K562 (cell line): ENCODE results near the gene AKAIN1. TPM values are rescaled to one million over a fixed set of nuclear protein-coding genes. Genes with fewer than 3 reads are reported as not detected.

Source experiments
- ATAC-seq: fragments of 200-7000 bp; cut with Tn5 transposase; 3 replicates; pipeline ENCODE4 v1.9.1; 2020; ENCODE audit warnings: moderate library complexity
- BruUV-seq: library from RNA; stranded (reverse); fragments of 400-500 nt; replicated peaks from 2 replicates; lab custom pipeline; 2021; lab: Mats Ljungman, UMichigan
- CTCF ChIA-PET: fragments of 300-600 bp; formaldehyde crosslinking; extraction: SDS; loops from one replicate; lab custom pipeline; 2021; ENCODE audit warnings: low intra/inter-chr PET ratio; lab: Yijun Ruan, JAX
- POLR2A ChIA-PET: fragments of 300-600, 350-650 bp; sonication (Branson Sonifier 250); formaldehyde crosslinking; extraction: SDS; loops from one replicate; lab custom pipeline; 2021; ENCODE audit warnings: antibody characterized with exemption, inconsistent platforms; lab: Yijun Ruan, JAX
- DNase-seq, 4 experiments: peaks; one replicate each; pipeline versions ENCODE4 v3.0.0 to v3.0.0-alpha.2; 2011 to 2018; ENCODE audit warnings: low spot score in 3 of 4, mixed read lengths in 3 of 4; ENCODE audit errors: extremely low read depth in 1 of 4
- FAIRE-seq: peaks from 2 replicates; lab custom pipeline; 2011; peaks lifted over from hg19 to GRCh38; lab: Jason Lieb, UNC
- H2AFZ ChIP-seq: 2 replicates; pipeline ENCODE4 v1.6.0; 2011; ENCODE audit warnings: low read depth, low read length, control low read depth, inconsistent platforms
- H3K27ac ChIP-seq: fragments of 200-600 bp; 3 replicates; pipeline ENCODE4 v1.8.0; 2011; ENCODE audit warnings: low read depth, mild to moderate bottlenecking, control low read depth, inconsistent platforms, low read length, moderate library complexity, mixed read lengths; ENCODE audit errors: extremely low read depth
- H3K27me3 ChIP-seq, 2 experiments: fragments of 300-600 bp in 1 of 2; 2 replicates in 1 of 2; 3 replicates in 1 of 2; pipeline versions ENCODE4 v1.6.0 to v1.8.0; 2011; ENCODE audit warnings: inconsistent platforms in 2 of 2, low read length in 2 of 2, mild to moderate bottlenecking in 1 of 2, mixed read lengths in 1 of 2, moderate library complexity in 1 of 2; ENCODE audit not compliant: control insufficient read depth in 2 of 2, insufficient read depth in 2 of 2
- H3K36me3 ChIP-seq: fragments of 300-600 bp; 3 replicates; pipeline ENCODE4 v1.8.0; 2011; ENCODE audit warnings: mild to moderate bottlenecking, low read length, inconsistent platforms; ENCODE audit not compliant: control insufficient read depth, insufficient read depth
- H3K4me1 ChIP-seq, 2 experiments: fragments of 200-600 bp in 1 of 2; replicated peaks in 1 of 2; 2 replicates in 1 of 2; 3 replicates in 1 of 2; pipeline versions ENCODE4 v1.5.1 to v1.8.0; 2011; ENCODE audit warnings: inconsistent platforms in 2 of 2, low read length in 2 of 2, mild to moderate bottlenecking in 1 of 2, mixed read lengths in 1 of 2, moderate library complexity in 1 of 2; ENCODE audit not compliant: control insufficient read depth in 2 of 2, insufficient read depth in 2 of 2
- H3K4me2 ChIP-seq: 2 replicates; pipeline ENCODE4 v1.6.1; 2011; ENCODE audit warnings: low read length, control low read depth, inconsistent platforms, mixed read lengths; ENCODE audit not compliant: insufficient read depth
- H3K4me3 ChIP-seq: fragments of 200-600 bp; sonication (generic), shearing (Covaris generic); 2 replicates; pipeline ENCODE4 v1.5.1; 2016; ENCODE audit warnings: control low read depth, inconsistent platforms
- H3K79me2 ChIP-seq: fragments of 200-600 bp; 3 replicates; pipeline ENCODE4 v1.8.0; 2011; ENCODE audit warnings: low read length, inconsistent platforms; ENCODE audit not compliant: control insufficient read depth, insufficient read depth
- H3K9ac ChIP-seq, 2 experiments: 2 replicates each; pipeline versions ENCODE4 v1.6.0 to v1.6.1; 2011; ENCODE audit warnings: low read depth in 2 of 2, low read length in 2 of 2, control low read depth in 1 of 2, inconsistent platforms in 1 of 2, mild to moderate bottlenecking in 1 of 2, mixed read lengths in 1 of 2; ENCODE audit not compliant: insufficient read depth in 1 of 2
- H3K9me1 ChIP-seq: one replicate; pipeline ENCODE4 v1.6.0; 2011; ENCODE audit warnings: inconsistent platforms, mild to moderate bottlenecking, low read length, moderate library complexity; ENCODE audit not compliant: control insufficient read depth, insufficient read depth
- H3K9me3 ChIP-seq: replicated peaks from 2 replicates; pipeline ENCODE4 v1.5.1; 2011; ENCODE audit warnings: low read depth, low read length, inconsistent platforms; ENCODE audit not compliant: control insufficient read depth, insufficient read depth
- H4K20me1 ChIP-seq: replicated peaks from 2 replicates; pipeline ENCODE4 v1.6.1; 2011; ENCODE audit warnings: low read length, inconsistent platforms, mixed read lengths; ENCODE audit not compliant: control insufficient read depth, insufficient read depth
- ELF4 ChIP-seq: fragments of 450-650 bp; formaldehyde crosslinking; IDR thresholded peaks from 2 replicates; pipeline ENCODE4 v1.4.0; 2022; ENCODE audit warnings: missing genetic modification characterization
- MXI1 ChIP-seq: IDR thresholded peaks from 2 replicates; pipeline ENCODE4 v1.6.1; 2011; ENCODE audit warnings: low read depth, mild to moderate bottlenecking, improper control_type of control experiment, low read length
- TOE1 ChIP-seq, 2 experiments: fragments of 450-650 bp in 1 of 2; sonication (generic) in 1 of 2; formaldehyde crosslinking in 1 of 2; IDR thresholded peaks; 2 replicates each; pipeline versions ENCODE4 v1.7.1 to v1.8.0; 2016 to 2022; ENCODE audit warnings: borderline replicate concordance in 2 of 2, mild to moderate bottlenecking in 2 of 2, antibody characterized with exemption in 1 of 2, inconsistent platforms in 1 of 2, low read depth in 1 of 2, missing genetic modification reagents in 1 of 2, moderate library complexity in 1 of 2
- ZNF184 ChIP-seq: sonication (generic); formaldehyde crosslinking; IDR thresholded peaks from 2 replicates; pipeline ENCODE4 v1.5.0; 2020; ENCODE audit warnings: missing genetic modification reagents
- ZNF224 ChIP-seq: sonication (generic); formaldehyde crosslinking; IDR thresholded peaks from 2 replicates; pipeline ENCODE4 v1.8.0; 2022; ENCODE audit warnings: mild to moderate bottlenecking, missing genetic modification reagents
- WGBS: fragments of 100-300 bp; shearing (Covaris generic); methylation state at CpG from one replicate; pipeline ENCODE4 v1.1.6; 2016; ENCODE audit warnings: low coverage, mixed read lengths; ENCODE audit not compliant: insufficient coverage; ENCODE audit errors: missing lambda C conversion rate; 5-methylcytosine and 5-hydroxymethylcytosine counted together
- in situ Hi-C: fragments of 300-500 bp; cut with MboI; formaldehyde crosslinking; loops from 4 replicates; pipeline ENCODE4 v1.15.0; 2018; ENCODE audit warnings: inconsistent platforms, mixed read lengths
- intact Hi-C: fragments of 100-400 bp; cut with micrococcal nuclease; formaldehyde crosslinking; loops from 2 replicates; pipeline ENCODE4 v1.14.2; 2022
- polyA plus RNA-seq, 8 experiments: library from polyadenylated mRNA; depleted of rRNA in 4 of 8; stranded (reverse) in 5 of 8; unstranded in 3 of 8; fragments of >200 nt; fragmentation: Nextera tagmentation in 2 of 8; fragmentation: Illumina TruSeq in 1 of 8; extraction: Ambion mirVana in 2 of 8; extraction: Trizol in 1 of 8; gene quantifications; 2 replicates each; pipeline versions ENCODE4 v1.2.1 to v1.2.3, GENCODE V29; 2011 to 2014; ENCODE audit warnings: inconsistent platforms in 1 of 8, missing spikeins in 1 of 8
- total RNA-seq, 7 experiments: library from RNA; depleted of rRNA in 6 of 7; stranded (reverse); fragments of >200 nt in 6 of 7; fragmentation: Illumina TruSeq in 2 of 7; extraction: Trizol in 2 of 7; gene quantifications; 2 replicates each; pipeline versions ENCODE4 v1.2.1 to v1.2.3, GENCODE V29; 2011 to 2021; ENCODE audit warnings: low replicate concordance in 1 of 7
- TF ChIP-seq, protein P1 (sequence below): fragments of 450-650 bp; IDR thresholded peaks from 2 replicates; pipeline ENCODE4 v1.7.1; 2018; ENCODE audit warnings: mild to moderate bottlenecking, low read depth; ENCODE audit not compliant: partially characterized antibody
- TF ChIP-seq, protein P2 (sequence below): fragments of 450-650 bp; formaldehyde crosslinking; conservative IDR thresholded peaks from 2 replicates; pipeline ENCODE4 v1.4.0; 2022; ENCODE audit warnings: mild to moderate bottlenecking, missing genetic modification characterization
- TF ChIP-seq, protein P3 (sequence below): fragments of 250-450 bp; sonication (Bioruptor Pico); IDR thresholded peaks from 2 replicates; pipeline ENCODE4 v1.8.0; 2021; ENCODE audit warnings: moderate library complexity, mild to moderate bottlenecking, inconsistent platforms
- TF ChIP-seq, protein P4 (sequence below): fragments of 250-450 bp; sonication (Bioruptor Pico); IDR thresholded peaks from 2 replicates; pipeline ENCODE4 v1.5.0; 2021
- TF ChIP-seq, protein P5 (sequence below): fragments of 450-650 bp; formaldehyde crosslinking; IDR thresholded peaks from 2 replicates; pipeline ENCODE4 v1.4.0; 2020; ENCODE audit warnings: mild to moderate bottlenecking, mixed read lengths
- TF ChIP-seq, protein P6 (sequence below): fragments of 250-450 bp; sonication (Bioruptor Pico); IDR thresholded peaks from 2 replicates; pipeline ENCODE4 v1.9.0; 2021; ENCODE audit warnings: mild to moderate bottlenecking, inconsistent platforms

The AKAIN1 gene
- total and polyA plus RNA-seq, 9 of the 15 experiments (the other 6 are each of a cell fraction or from before 2014, with no cell fraction given) = not detected

DNA sequence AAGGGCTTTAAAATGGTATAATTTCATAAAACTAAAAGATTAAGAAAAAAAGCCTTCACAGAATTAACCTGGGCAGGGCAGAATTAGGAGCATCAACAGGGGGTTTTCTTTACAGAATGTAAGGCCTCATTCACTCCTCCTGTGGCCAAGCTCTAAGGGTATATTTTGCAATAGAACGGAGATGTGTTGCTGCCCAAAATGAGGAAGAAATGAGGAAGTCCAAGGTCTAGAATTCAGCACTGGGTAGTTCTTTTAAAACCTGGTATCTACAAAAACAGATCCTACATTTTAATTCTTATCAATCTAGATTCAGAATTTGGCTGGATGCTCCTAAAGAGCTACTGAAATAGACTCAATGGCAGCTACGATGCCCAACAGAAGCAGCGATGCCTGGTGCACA, 101.8 kb downstream of the AKAIN1 start (continued):
- no peak for TF ChIP-seq ELF4 (CRISPR knock-in tag)
- TF ChIP-seq, all 486 proteins: peak for 0

DNA sequence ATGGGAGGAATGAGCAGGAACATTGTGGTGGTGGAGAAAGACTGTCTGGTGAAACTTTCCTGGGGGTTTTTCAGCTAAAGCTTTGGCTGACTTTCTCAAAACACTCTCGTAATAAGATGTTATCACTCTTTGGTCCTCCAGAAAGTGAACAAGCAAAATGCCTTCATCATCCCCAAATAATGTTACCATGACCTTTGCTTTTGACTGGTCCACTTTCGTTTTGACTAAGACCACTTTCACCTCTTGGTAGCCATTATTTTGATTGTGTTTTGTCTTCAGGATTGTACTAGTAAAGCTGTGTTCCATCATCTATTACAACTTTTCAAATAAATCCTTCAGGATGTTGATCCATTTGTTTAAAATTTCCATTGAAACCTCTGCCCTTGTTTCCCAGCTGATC, 103.2 kb downstream of the AKAIN1 start:
- CTCF ChIA-PET = no interaction called here
- TF ChIP-seq, protein P1, sequence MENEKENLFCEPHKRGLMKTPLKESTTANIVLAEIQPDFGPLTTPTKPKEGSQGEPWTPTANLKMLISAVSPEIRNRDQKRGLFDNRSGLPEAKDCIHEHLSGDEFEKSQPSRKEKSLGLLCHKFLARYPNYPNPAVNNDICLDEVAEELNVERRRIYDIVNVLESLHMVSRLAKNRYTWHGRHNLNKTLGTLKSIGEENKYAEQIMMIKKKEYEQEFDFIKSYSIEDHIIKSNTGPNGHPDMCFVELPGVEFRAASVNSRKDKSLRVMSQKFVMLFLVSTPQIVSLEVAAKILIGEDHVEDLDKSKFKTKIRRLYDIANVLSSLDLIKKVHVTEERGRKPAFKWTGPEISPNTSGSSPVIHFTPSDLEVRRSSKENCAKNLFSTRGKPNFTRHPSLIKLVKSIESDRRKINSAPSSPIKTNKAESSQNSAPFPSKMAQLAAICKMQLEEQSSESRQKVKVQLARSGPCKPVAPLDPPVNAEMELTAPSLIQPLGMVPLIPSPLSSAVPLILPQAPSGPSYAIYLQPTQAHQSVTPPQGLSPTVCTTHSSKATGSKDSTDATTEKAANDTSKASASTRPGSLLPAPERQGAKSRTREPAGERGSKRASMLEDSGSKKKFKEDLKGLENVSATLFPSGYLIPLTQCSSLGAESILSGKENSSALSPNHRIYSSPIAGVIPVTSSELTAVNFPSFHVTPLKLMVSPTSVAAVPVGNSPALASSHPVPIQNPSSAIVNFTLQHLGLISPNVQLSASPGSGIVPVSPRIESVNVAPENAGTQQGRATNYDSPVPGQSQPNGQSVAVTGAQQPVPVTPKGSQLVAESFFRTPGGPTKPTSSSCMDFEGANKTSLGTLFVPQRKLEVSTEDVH = no peak
- TF ChIP-seq, protein P2, sequence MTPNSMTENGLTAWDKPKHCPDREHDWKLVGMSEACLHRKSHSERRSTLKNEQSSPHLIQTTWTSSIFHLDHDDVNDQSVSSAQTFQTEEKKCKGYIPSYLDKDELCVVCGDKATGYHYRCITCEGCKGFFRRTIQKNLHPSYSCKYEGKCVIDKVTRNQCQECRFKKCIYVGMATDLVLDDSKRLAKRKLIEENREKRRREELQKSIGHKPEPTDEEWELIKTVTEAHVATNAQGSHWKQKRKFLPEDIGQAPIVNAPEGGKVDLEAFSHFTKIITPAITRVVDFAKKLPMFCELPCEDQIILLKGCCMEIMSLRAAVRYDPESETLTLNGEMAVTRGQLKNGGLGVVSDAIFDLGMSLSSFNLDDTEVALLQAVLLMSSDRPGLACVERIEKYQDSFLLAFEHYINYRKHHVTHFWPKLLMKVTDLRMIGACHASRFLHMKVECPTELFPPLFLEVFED (CRISPR knock-in tag) = no peak
- TF ChIP-seq, protein P3, sequence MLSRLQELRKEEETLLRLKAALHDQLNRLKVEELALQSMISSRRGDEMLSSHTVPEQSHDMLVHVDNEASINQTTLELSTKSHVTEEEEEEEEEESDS (CRISPR knock-in tag) = no peak
- TF ChIP-seq, protein P4, sequence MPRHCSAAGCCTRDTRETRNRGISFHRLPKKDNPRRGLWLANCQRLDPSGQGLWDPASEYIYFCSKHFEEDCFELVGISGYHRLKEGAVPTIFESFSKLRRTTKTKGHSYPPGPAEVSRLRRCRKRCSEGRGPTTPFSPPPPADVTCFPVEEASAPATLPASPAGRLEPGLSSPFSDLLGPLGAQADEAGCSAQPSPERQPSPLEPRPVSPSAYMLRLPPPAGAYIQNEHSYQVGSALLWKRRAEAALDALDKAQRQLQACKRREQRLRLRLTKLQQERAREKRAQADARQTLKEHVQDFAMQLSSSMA (CRISPR knock-in tag) = no peak
- no peak for TF ChIP-seq ZNF184
- no peak for TF ChIP-seq ZNF224 (CRISPR knock-in tag)
- TF ChIP-seq, protein P5, sequence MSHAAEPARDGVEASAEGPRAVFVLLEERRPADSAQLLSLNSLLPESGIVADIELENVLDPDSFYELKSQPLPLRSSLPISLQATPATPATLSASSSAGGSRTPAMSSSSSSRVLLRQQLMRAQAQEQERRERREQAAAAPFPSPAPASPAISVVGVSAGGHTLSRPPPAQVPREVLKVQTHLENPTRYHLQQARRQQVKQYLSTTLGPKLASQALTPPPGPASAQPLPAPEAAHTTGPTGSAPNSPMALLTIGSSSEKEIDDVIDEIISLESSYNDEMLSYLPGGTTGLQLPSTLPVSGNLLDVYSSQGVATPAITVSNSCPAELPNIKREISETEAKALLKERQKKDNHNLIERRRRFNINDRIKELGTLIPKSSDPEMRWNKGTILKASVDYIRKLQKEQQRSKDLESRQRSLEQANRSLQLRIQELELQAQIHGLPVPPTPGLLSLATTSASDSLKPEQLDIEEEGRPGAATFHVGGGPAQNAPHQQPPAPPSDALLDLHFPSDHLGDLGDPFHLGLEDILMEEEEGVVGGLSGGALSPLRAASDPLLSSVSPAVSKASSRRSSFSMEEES (CRISPR knock-in tag) = no peak
- TF ChIP-seq TOE1 (IDR thresholded peaks at IDR 0.05; ENCODE audit: borderline replicate concordance) = no peak
- TF ChIP-seq TOE1 (CRISPR knock-in tag; IDR thresholded peaks at IDR 0.05; ENCODE audit: borderline replicate concordance, low read depth) = no peak
- no peak for TF ChIP-seq MXI1
- TF ChIP-seq, protein P6, sequence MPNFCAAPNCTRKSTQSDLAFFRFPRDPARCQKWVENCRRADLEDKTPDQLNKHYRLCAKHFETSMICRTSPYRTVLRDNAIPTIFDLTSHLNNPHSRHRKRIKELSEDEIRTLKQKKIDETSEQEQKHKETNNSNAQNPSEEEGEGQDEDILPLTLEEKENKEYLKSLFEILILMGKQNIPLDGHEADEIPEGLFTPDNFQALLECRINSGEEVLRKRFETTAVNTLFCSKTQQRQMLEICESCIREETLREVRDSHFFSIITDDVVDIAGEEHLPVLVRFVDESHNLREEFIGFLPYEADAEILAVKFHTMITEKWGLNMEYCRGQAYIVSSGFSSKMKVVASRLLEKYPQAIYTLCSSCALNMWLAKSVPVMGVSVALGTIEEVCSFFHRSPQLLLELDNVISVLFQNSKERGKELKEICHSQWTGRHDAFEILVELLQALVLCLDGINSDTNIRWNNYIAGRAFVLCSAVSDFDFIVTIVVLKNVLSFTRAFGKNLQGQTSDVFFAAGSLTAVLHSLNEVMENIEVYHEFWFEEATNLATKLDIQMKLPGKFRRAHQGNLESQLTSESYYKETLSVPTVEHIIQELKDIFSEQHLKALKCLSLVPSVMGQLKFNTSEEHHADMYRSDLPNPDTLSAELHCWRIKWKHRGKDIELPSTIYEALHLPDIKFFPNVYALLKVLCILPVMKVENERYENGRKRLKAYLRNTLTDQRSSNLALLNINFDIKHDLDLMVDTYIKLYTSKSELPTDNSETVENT (CRISPR knock-in tag) = no peak

More for the DNA sequence above, 103.2 kb downstream of the AKAIN1 start:
- Histone ChIP-seq H2AFZ (no peak overlapping the region), H3K4me2 (no peak overlapping the region), H4K20me1 (no peaks in the 10 kb centered on the region), H3K79me2 (no peaks in the 10 kb centered on the region), H3K27ac (no peak overlapping the region), H3K4me3 (no peak overlapping the region), H3K9me1 (no peaks in the 10 kb centered on the region), H3K36me3 (no peaks in the 10 kb centered on the region), H3K9ac (no peak overlapping the region), H3K27me3 (no peaks in the 10 kb centered on the region), H3K4me1 (no peaks in the 10 kb centered on the region), H3K9me3 (0 out of 2 replicates have a peak, but pooled peaks cover 2% of the 10 kb centered on the region)
- FAIRE-seq (no peak), DNase-seq (no peak), ATAC-seq (no peak)
- in situ Hi-C loops = no loop called here
- intact Hi-C loops = no loop called here
- POLR2A ChIA-PET = no interaction called here
- no TSS peak for BruUV-seq
- 0% methylated on average over 2 of the region's 2 CpGs for WGBS
